GM21529 (cell line): Measurements from ENCODE around the gene DEPP1.

Experiments
- ATAC-seq: cut with Tn5 transposase; IDR thresholded peaks from one replicate; pipeline ENCODE4 v1.9.1; 2021; ENCODE audit not compliant: unreplicated experiment

The DEPP1 gene

DNA sequence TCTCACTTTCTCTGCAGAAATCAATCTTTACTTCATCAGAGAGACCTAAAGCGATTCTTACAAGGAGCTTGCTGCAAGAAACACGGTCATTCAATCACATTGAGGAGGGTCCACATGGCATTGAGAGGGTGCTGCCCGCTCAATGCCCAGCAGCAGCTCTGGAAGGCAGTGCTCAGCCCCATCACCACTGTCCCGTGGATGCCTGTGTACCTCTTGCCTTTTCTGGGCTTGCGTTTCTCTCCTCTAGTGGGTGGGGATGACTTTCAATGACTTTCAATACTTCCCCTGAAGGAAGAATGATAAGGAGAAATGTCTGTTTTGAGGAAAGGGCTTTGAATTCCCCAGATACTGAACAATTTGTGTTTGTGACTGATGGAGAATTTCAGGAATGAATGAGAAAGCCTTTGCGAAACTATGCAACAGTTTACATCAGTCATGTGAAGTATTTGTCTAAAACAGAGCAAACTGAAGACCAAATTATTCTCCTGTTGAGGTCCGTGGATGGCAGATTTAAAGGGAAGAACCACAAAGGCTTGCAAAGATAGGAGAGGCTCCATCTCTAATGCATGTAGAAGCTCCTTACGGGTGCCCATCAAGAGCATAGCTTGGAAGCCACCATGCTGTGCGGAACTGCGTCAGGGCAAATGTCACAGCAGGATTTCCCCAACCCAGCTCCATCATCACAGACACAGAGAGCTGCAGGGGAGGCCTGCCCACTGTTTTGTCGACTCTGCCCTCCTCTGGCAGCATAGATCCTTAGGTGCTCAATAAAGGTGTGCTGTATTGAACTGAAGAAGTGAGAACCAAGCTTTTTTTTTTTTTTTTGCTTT, 15.5 kb upstream of the DEPP1 start:
- ATAC-seq, result no peak

DNA sequence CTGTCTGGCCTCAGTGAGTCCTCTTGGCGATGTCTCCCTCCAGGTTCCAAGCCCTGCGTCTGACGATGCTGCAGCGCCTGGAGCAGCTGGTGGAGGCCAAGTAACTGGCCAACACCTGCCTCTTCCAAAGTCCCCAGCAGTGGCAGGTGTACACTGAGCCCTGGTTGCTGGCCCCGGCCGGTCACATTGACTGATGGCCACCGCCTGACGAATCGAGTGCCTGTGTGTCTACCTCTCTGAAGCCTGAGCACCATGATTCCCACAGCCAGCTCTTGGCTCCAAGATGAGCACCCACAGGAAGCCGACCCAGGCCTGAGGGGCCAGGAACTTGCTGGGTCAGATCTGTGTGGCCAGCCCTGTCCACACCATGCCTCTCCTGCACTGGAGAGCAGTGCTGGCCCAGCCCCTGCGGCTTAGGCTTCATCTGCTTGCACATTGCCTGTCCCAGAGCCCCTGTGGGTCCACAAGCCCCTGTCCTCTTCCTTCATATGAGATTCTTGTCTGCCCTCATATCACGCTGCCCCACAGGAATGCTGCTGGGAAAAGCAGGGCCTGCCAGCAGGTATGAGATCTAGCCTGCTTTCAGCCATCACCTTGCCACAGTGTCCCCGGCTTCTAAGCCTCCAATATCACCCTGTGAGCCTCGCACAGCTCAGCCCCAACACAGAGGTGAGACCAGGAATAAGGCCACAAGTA, 14.8 kb upstream of the DEPP1 start:
- ATAC-seq, result no peak

- no peak for ATAC-seq
Measured at GRCh38 chr10:44992732-44993225, 14.2 kb upstream of the DEPP1 start.

GRCh38 chr10:44992070-44992731, 13.6 kb upstream of the DEPP1 start:
- ATAC-seq, result no peak

DNA sequence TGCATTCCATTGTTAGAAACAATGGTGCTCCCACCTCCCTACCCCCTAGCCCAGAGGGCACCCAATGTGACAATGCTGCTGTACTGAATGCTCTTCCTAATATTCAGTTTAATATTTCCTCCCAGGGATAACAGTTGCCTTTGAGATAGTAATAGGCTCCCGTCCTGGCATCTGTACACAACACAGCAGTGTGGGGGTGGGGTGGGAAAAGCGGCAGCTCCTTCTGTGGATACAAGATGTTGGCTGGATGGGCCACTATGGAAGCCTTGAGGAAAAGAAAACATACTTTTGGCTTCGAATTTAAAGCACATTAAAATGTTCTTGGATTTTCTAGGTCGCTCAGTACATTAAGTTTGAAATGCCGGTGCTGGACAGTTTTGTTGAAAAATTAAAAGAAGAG, 13.0 kb upstream of the DEPP1 start:
- no peak for ATAC-seq

- no peak for ATAC-seq
Measured at GRCh38 chr10:44990965-44991364, 12.4 kb upstream of the DEPP1 start.

- ATAC-seq, result no peak
Measured at GRCh38 chr10:44990302-44990655, 11.7 kb upstream of the DEPP1 start.

GRCh38 chr10:44989597-44990301, 11.1 kb upstream of the DEPP1 start:
- no peak for ATAC-seq

DNA sequence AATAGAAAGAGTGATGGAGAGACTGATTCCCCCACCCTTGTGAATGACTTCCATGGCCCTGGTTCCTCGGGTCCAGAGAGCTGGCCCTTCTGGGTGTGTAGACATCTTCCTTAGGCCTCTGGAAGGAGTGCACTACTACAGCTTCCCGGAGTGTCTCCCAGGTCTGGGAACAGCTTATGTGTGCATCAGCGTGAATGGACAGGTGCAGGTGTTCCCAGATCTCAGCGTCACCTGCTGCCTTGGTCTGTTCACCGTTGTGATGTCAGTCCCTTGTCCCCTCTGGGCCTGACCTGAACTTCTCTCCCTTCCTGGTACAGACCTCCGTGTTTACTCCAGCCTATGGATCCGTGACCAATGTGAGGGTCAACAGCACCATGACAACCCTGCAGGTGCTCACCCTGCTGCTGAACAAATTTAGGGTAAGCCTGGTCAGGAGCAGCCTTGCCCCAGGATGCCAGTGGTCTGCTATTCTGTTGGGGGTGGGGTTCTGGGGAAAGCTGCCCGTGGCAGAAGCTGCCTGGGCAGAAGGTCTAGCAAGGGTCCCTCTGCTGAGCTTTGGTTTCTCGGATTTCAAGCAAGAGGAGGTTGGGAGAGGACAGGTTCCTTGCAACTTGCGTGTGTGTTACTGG, 10.5 kb upstream of the DEPP1 start:
- ATAC-seq, result no peak

DNA sequence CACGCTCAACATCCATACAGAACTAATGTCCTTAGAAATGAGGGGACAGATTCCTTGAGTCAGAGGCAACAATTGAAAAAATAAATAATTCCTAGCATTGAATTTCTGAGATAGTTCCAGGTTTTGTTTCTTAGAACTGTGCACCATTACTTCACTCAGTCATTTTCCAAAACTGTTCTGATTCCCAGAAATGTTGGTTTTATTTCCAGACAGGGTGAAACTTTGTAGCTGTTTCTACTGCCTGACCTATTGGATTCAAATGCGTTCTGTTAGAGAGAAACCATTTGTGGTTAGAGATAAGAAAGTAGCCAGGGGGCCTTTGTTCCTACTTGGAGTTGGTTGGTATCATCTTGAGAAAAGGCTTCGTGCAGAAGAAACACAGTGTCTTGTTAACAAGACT, 8.1 kb upstream of the DEPP1 start:
- ATAC-seq, result no peak

DNA sequence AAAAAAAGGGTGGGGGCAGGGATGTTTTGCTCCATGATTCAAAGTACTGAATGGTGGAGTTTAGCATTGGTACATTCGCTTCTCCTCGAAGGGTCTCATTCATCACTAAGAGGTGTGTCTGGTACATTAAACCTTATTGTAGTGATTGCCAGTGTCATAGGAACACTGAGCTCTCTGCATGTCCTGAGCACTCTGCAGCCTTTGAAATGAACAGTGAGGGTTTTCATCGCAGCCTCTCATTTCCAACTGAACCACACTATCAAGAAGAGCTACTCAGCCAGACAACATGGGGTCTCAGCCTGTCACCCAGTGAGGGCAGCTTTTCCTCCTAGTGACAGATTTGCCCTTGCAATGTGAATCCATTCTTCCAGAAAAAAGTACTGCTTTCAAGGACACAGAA, 7.6 kb upstream of the DEPP1 start:
- ATAC-seq, result no peak

DNA sequence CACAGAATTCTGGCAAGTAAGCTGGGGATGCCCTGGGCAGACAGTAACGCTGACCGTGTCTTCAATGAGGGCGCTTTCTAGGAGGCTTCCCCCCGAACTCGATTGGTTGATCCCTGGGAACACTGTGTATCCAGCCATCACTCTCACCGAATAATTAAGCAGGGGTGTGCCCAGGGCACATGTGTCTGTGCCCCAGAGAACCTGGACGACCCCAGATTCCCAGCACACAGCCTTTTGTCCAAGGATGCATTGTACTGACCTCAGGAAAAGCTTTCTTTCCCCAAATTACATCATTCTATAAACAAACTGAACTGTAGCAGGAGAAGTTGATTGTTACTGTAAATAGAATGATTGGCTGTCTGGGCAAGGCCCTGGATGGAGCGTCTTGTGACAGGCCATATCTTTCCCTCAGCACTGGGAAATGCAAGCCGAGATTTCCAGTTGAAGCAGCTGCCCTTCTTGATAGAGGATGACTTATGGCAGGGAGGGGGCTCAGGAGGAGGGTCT, 6.6 kb upstream of the DEPP1 start:
- ATAC-seq, result no peak

GRCh38 chr10:44984671-44985101, 6.1 kb upstream of the DEPP1 start:
- ATAC-seq, result no peak

DNA sequence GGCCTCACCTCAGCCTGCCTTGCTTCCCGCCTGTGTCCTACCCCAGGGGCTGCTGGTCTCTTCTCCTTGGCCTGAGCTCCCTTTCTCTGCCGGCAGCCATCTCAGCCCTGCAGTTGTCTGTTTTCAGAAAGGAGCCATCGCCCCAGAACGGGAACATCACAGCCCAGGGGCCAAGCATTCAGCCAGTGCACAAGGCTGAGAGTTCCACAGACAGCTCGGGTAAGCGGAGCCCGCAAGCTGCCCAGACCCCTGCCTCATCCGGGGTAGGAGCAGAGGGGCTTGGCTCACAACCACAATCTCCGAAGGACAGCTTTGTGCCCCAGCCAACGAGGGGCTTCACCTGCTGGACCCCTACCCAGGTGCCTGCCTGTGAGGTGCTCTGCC, 5.3 kb upstream of the DEPP1 start:
- no peak for ATAC-seq

DNA sequence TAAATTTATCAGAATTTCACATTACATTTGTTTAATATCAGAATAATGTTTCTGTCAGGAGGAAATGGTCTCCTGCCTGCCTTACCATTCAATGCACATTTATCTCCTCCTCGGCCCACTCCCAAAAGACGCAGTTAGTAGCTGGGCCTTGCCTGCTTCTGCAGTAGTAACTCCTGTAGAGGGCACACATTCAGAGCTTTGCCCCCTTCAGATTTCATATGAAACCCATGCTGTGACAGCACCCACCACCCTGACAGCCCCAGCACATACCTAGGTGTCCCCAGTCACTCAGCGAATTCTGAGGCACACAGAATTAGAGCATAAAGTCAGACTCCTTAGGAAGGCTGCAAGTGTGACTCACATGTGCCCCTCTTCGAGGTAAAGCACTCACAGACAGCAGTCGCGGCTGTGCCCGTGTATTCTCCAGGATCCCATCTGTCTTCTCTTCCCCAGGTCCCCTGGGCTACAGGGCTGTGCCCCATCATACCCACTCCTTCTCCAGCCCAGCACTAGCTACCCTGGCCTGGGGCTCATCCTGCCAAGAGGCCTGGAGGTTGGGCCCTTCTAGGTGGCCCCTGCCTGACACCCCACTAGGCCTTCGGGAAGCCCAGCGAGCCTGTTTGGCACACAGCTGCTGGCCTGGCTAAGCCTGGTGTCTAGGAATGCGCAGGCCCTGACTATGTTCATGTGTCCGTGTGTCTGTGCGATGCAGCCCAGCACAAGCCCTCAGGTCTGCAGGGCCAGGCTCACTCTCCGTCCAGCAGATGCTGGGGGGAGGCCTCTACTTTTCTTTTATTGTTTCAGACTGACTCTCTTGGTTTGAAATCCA, 4.7 kb upstream of the DEPP1 start:
- ATAC-seq, result no peak

GRCh38 chr10:44982496-44982895, 3.9 kb upstream of the DEPP1 start:
- ATAC-seq, result no peak

DNA sequence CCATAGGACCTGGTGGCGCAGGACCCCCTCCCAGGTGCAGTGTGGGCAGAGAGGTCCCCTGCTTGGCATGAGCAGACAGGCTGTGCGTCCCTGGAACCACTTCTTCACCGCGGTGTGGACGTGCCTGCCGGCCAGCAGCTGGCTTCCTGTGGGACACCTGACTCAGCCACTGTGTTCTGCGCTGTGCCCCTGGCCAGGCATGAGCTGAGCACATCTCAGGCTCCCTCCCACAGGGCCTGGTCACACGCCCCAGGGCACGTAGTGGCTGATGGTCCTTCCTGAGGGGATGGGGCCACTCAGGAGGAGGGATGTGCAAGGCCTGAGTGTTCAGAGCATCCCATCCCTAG, 3.5 kb upstream of the DEPP1 start:
- ATAC-seq, result no peak

DNA sequence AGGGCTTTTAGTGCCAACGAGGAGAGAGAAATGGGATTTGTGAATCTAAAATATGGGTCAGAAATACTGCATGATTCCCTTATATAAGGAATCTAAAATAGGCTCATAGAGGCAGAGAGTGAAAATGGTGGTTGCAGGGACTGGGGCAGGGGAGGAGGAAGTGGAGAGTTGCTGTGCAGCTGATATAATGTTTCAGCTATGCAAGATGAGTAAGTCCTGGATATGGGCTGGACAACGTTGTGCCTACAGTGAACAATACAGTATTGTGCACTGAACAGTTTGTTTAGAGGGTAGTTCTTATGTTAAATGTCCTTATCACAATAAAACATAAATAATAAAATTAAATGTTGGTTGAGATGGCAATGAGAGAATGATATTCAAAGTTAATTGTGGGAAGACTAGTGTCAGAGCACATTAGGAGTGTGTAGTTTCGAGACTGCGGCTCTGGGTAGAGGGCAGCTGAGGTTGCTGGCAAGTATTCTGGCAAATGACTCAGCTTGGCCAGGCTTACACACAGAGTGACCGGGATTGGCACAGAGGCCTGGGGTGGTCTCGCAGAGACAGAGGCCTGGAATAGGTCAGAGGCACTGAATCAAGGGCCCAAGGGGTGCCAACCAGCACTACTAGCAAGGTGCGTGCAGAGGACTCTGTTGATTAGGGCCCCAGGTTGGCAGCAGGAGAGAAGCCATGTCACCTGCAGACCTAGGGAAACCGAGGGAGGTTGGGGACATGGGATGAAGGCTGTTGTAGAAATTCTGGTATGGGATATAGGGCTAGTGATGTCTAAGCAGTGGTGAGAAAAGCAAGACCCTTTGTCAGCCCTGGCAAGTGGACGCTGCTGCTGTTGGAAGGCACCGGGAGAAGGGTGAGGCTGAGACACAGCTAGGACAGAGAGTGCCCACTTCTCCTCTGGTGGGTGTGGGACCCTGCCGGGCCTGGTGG, 2.8 kb upstream of the DEPP1 start:
- peak; percentile 66 for ATAC-seq
